B cell (primary cell): ENCODE data around the gene PRLHR. TPM values are rescaled to one million over a fixed set of nuclear protein-coding genes. Genes with fewer than 3 reads are reported as not detected.
"Not testable (repeated sequence)": the region's sequence is repeated elsewhere in the genome, so short reads cannot be mapped to it uniquely, and the experiment has no call there.

ENCODE experiments used
- ATAC-seq: fragments of 200-7000 bp; cut with Tn5 transposase; one replicate; pipeline ENCODE4 v1.10.0; 2021; ENCODE audit warnings: low read depth, mild to moderate bottlenecking, moderate number of reproducible peaks, moderate library complexity
- CTCF ChIA-PET: fragments of 350-600 bp; sonication (Branson Sonifier 250); formaldehyde crosslinking; loops from one replicate; lab custom pipeline; 2021; ENCODE audit warnings: antibody characterized with exemption, inconsistent platforms; lab: Charles Lee
- POLR2A ChIA-PET: fragments of 350-600 bp; sonication (Branson Sonifier 250); formaldehyde crosslinking; loops from one replicate; lab custom pipeline; 2021; ENCODE audit warnings: antibody characterized with exemption; lab: Charles Lee
- DNase-seq: peaks from one replicate; pipeline ENCODE4 v3.0.0; 2013
- H2AFZ ChIP-seq: 2 replicates; pipeline ENCODE4 v1.6.1; 2012; ENCODE audit warnings: mild to moderate bottlenecking, low read depth, low read length; ENCODE audit not compliant: insufficient read depth, poor library complexity, severe bottlenecking
- H3K27ac ChIP-seq, 2 donors: 1 replicate in 1 of 2; 2 replicates in 1 of 2; pipeline ENCODE4 v1.5.1; 2012 to 2013; ENCODE audit warnings: low read length in 2 of 2, mild to moderate bottlenecking in 2 of 2, moderate library complexity in 1 of 2
- H3K27me3 ChIP-seq, 4 experiments: fragments of 200-600 bp in 1 of 4; sonication (generic) in 1 of 4; replicated peaks in 1 of 4; 1 replicate in 2 of 4; 2 replicates in 2 of 4; pipeline versions ENCODE4 v1.6.1 to v1.7.0; 2013 to 2016; ENCODE audit warnings: low read length in 3 of 4, mild to moderate bottlenecking in 2 of 4, mixed read lengths in 1 of 4, moderate library complexity in 1 of 4; ENCODE audit not compliant: insufficient read depth in 4 of 4, control insufficient read depth in 3 of 4; ENCODE audit errors: control extremely low read depth in 1 of 4
- H3K36me3 ChIP-seq, 2 experiments: replicated peaks in 1 of 2; 1 replicate in 1 of 2; 2 replicates in 1 of 2; pipeline versions ENCODE4 v1.6.1 to v1.7.1; 2013; ENCODE audit warnings: low read length in 1 of 2; ENCODE audit not compliant: insufficient read depth in 2 of 2, control insufficient read depth in 1 of 2; ENCODE audit errors: control extremely low read depth in 1 of 2, extremely low read depth in 1 of 2
- H3K4me1 ChIP-seq, 2 donors: fragments of 200-600 bp in 1 of 2; sonication (generic) in 1 of 2; 1 replicate in 1 of 2; 2 replicates in 1 of 2; pipeline versions ENCODE4 v1.5.1 to v1.6.1; 2013 to 2017; ENCODE audit warnings: low read length in 2 of 2; ENCODE audit not compliant: control insufficient read depth in 2 of 2, insufficient read depth in 2 of 2
- H3K4me2 ChIP-seq: replicated peaks from 2 replicates; pipeline ENCODE3; 2012; ENCODE audit warnings: mild to moderate bottlenecking, low read depth, low read length; ENCODE audit not compliant: poor library complexity, severe bottlenecking
- H3K4me3 ChIP-seq, 5 experiments: fragments of 200-600 bp in 1 of 5; sonication (generic) in 1 of 5; 1 replicate in 3 of 5; 2 replicates in 2 of 5; pipeline versions ENCODE4 v1.5.1 to v1.7.0; 2011 to 2016; ENCODE audit warnings: low read length in 4 of 5, mild to moderate bottlenecking in 4 of 5, low read depth in 2 of 5, control low read depth in 1 of 5, moderate library complexity in 1 of 5; ENCODE audit not compliant: insufficient read depth in 1 of 5; ENCODE audit errors: control extremely low read depth in 1 of 5, extremely low read depth in 1 of 5
- H3K79me2 ChIP-seq: fragments of 200-600 bp; sonication (generic); one replicate; pipeline ENCODE4 v1.6.0; 2016; ENCODE audit warnings: low read length; ENCODE audit not compliant: control insufficient read depth, insufficient read depth
- H3K9ac ChIP-seq: fragments of 200-600 bp; sonication (generic); 2 replicates; pipeline ENCODE4 v1.6.1; 2017; ENCODE audit warnings: mild to moderate bottlenecking, low read length, moderate library complexity
- H3K9me3 ChIP-seq, 3 donors: one replicate each; pipeline versions ENCODE4 v1.6.1 to v1.7.1; 2013; ENCODE audit warnings: low read length in 2 of 3; ENCODE audit not compliant: control insufficient read depth in 2 of 3, insufficient read depth in 1 of 3; ENCODE audit errors: control extremely low read depth in 1 of 3
- H4K20me1 ChIP-seq: 2 replicates; pipeline ENCODE4 v1.6.0; 2012; ENCODE audit warnings: mild to moderate bottlenecking, low read length; ENCODE audit not compliant: insufficient read depth, control insufficient read depth, poor library complexity, severe bottlenecking
- H3K27ac Mint-ChIP-seq: one replicate; pipeline ENCODE4 v1.8.0; 2021; ENCODE audit warnings: mixed read lengths
- H3K27me3 Mint-ChIP-seq: one replicate; pipeline ENCODE4 v1.8.0; 2021; ENCODE audit warnings: mixed read lengths
- H3K4me1 Mint-ChIP-seq: one replicate; pipeline ENCODE4 v1.8.0; 2021; ENCODE audit warnings: mixed read lengths
- H3K4me3 Mint-ChIP-seq: one replicate; pipeline ENCODE4 v1.8.0; 2021; ENCODE audit warnings: mixed read lengths
- H3K9me3 Mint-ChIP-seq: one replicate; pipeline ENCODE4 v1.8.0; 2022; ENCODE audit warnings: mixed read lengths; ENCODE audit not compliant: insufficient read depth
- CTCF ChIP-seq: fragments of 200-600 bp; IDR thresholded peaks from one replicate; pipeline ENCODE4 v1.8.0; 2022; ENCODE audit warnings: antibody characterized with exemption, mild to moderate bottlenecking
- EZH2 ChIP-seq: IDR thresholded peaks from 2 replicates; pipeline ENCODE4 v1.6.1; 2012; ENCODE audit warnings: borderline replicate concordance, low read depth, mild to moderate bottlenecking, moderate library complexity, low read length; ENCODE audit not compliant: insufficient read depth, poor library complexity, severe bottlenecking
- WGBS: methylation state at CpG from one replicate; pipeline ENCODE4 v1.1.5; 2013; ENCODE audit warnings: missing lambda C conversion rate; ENCODE audit not compliant: insufficient coverage; 5-methylcytosine and 5-hydroxymethylcytosine counted together
- intact Hi-C: fragments of 100-400 bp; cut with micrococcal nuclease; formaldehyde crosslinking; loops from one replicate; pipeline ENCODE4 v1.10.0; 2022
- polyA plus RNA-seq: library from polyadenylated mRNA; depleted of rRNA; stranded (reverse); fragments of >200 nt; gene quantifications from 2 replicates; pipeline ENCODE4 v1.2.3, GENCODE V29; 2012
- total RNA-seq, 2 donors: library from RNA; stranded (reverse); fragments of 120-200 nt in 1 of 2; gene quantifications; 1 replicate in 1 of 2; 2 replicates in 1 of 2; pipeline versions ENCODE4 v1.2.3 to v1.2.4, GENCODE V29; 2013 to 2022

Gene PRLHR
- total and polyA plus RNA-seq, 2 donors (not counting 1 experiment from before 2014, with no cell fraction given) = not detected

GRCh38 chr10:118621304-118621942 lies 26.0 kb upstream of the PRLHR start:
- H3K4me1 Mint-ChIP-seq = no peaks in the 10 kb centered on the region
- Histone ChIP-seq H3K4me3 (no peak overlapping the region), H3K27ac (no peak overlapping the region), H3K4me2 (no peak overlapping the region), H4K20me1 (no peaks in the 10 kb centered on the region), H3K36me3 (no peaks in the 10 kb centered on the region), H3K27me3 (peaks cover 0 to 12% (median 1%) of the 10 kb centered on the region in 4 experiments), H3K79me2 (no peaks in the 10 kb centered on the region), H3K9ac (no peak overlapping the region), H3K9me3 (no peaks in the 10 kb centered on the region), H2AFZ (no peak overlapping the region), H3K4me1 (no peaks in the 10 kb centered on the region)
- TF ChIP-seq EZH2 (no peak), CTCF (no peak)
- ChIA-PET POLR2A (no interaction called here), CTCF (no interaction called here)
- H3K9me3 Mint-ChIP-seq = no peaks in the 10 kb centered on the region
- H3K4me3 Mint-ChIP-seq = no peak overlapping the region
- no peak overlapping the region for H3K27ac Mint-ChIP-seq
- DNase-seq (no peak), ATAC-seq (no peak)
- peaks cover 40% of the 10 kb centered on the region for H3K27me3 Mint-ChIP-seq
- intact Hi-C loops = no loop called here
- 45% methylated on average over 5 of the region's 7 CpGs for WGBS

- H4K20me1 ChIP-seq, H3K4me1 Mint-ChIP-seq, H3K4me3 ChIP-seq, H2AFZ ChIP-seq, intact Hi-C loops, H3K9ac ChIP-seq, ATAC-seq, H3K79me2 ChIP-seq, H3K27me3 ChIP-seq, H3K9me3 Mint-ChIP-seq, H3K36me3 ChIP-seq, H3K4me3 Mint-ChIP-seq, H3K27ac ChIP-seq, DNase-seq, H3K4me2 ChIP-seq, H3K4me1 ChIP-seq, H3K27ac Mint-ChIP-seq, H3K9me3 ChIP-seq, POLR2A ChIA-PET, CTCF ChIA-PET: not testable (repeated sequence)
- WGBS = 11% methylated on average over 1 of the region's 4 CpGs
- H3K27me3 Mint-ChIP-seq = peaks cover 20% of the 10 kb centered on the region
Measured at GRCh38 chr10:118613863-118614262, 18.4 kb upstream of the PRLHR start.
